Activated CD8-positive, alpha-beta T cell treated with anti-CD3 and anti-CD28 coated beads for 36 hours (primary cell): ENCODE measurements around the gene RANBP1. TPM values are rescaled to one million over a fixed set of nuclear protein-coding genes. Genes with fewer than 3 reads are reported as not detected.

Experiments used
- ATAC-seq: fragments of 200-7000 bp; cut with Tn5 transposase; one replicate; pipeline ENCODE4 v1.10.0; 2021; ENCODE audit warnings: mild to moderate bottlenecking, moderate library complexity
- CTCF ChIA-PET: fragments of 350-600 bp; sonication (Branson Sonifier 250); formaldehyde crosslinking; loops from one replicate; lab custom pipeline; 2021; ENCODE audit warnings: antibody characterized with exemption; lab: Charles Lee
- POLR2A ChIA-PET: fragments of 350-600 bp; sonication (Branson Sonifier 250); formaldehyde crosslinking; loops from one replicate; lab custom pipeline; 2021; ENCODE audit warnings: antibody characterized with exemption; lab: Charles Lee
- DNase-seq: peaks from one replicate; pipeline ENCODE4 v3.0.0-alpha.2; 2020
- H3K27ac Mint-ChIP-seq: one replicate; pipeline ENCODE4 v1.8.0; 2021; ENCODE audit warnings: mild to moderate bottlenecking, mixed read lengths
- H3K27me3 Mint-ChIP-seq: one replicate; pipeline ENCODE4 v1.8.0; 2021; ENCODE audit warnings: mixed read lengths
- H3K36me3 Mint-ChIP-seq: one replicate; pipeline ENCODE4 v1.8.0; 2021; ENCODE audit warnings: low read depth, mixed read lengths
- H3K4me1 Mint-ChIP-seq: one replicate; pipeline ENCODE4 v1.8.0; 2021; ENCODE audit warnings: low read depth, mixed read lengths
- H3K4me3 Mint-ChIP-seq: one replicate; pipeline ENCODE4 v1.8.0; 2021; ENCODE audit warnings: mild to moderate bottlenecking, moderate library complexity, mixed read lengths
- H3K9me3 Mint-ChIP-seq: one replicate; pipeline ENCODE4 v1.8.0; 2021; ENCODE audit warnings: mixed read lengths
- intact Hi-C: fragments of 100-400 bp; cut with micrococcal nuclease; formaldehyde crosslinking; loops from one replicate; pipeline ENCODE4 v1.10.0; 2022
- total RNA-seq, 2 experiments: library from RNA; stranded (reverse); gene quantifications; one replicate each; pipeline ENCODE4 v1.2.3, GENCODE V29; 2021
- TF ChIP-seq, protein P1 (sequence below): fragments of 200-600 bp; IDR thresholded peaks from one replicate; pipeline ENCODE4 v1.8.0; 2022; ENCODE audit warnings: antibody characterized with exemption, mild to moderate bottlenecking

RANBP1 gene
- total RNA-seq, 2 experiments from 2014 or later: 411 to 412 TPM

DNA sequence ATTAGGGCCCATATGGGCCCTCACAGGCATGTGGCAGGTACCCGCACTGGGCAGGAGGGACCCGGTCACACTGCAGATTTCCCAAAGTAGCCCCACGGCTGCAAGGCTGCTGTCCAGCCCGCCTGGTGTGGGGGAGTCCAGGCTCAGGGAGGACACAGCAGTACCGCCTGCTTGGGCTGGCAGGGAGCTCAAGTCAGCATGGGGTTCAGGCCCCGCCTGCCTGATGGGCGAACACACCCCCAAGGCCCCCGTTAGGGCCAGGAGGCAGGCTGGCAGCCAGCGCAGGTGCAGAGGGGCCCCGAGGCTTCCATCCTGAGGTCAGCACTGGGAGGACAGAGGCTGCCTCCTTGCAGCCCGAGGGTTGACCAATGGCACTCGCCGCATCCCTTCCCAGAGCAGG lies 21.2 kb downstream of the RANBP1 start:
- H3K4me3 Mint-ChIP-seq: no peak overlapping the region
- intact Hi-C loops: no loop called here
- ATAC-seq (no peak), DNase-seq (no peak)
- TF ChIP-seq, protein P1, sequence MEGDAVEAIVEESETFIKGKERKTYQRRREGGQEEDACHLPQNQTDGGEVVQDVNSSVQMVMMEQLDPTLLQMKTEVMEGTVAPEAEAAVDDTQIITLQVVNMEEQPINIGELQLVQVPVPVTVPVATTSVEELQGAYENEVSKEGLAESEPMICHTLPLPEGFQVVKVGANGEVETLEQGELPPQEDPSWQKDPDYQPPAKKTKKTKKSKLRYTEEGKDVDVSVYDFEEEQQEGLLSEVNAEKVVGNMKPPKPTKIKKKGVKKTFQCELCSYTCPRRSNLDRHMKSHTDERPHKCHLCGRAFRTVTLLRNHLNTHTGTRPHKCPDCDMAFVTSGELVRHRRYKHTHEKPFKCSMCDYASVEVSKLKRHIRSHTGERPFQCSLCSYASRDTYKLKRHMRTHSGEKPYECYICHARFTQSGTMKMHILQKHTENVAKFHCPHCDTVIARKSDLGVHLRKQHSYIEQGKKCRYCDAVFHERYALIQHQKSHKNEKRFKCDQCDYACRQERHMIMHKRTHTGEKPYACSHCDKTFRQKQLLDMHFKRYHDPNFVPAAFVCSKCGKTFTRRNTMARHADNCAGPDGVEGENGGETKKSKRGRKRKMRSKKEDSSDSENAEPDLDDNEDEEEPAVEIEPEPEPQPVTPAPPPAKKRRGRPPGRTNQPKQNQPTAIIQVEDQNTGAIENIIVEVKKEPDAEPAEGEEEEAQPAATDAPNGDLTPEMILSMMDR: no peak
- ChIA-PET POLR2A (interaction anchor here (0.9 to 1.8 kb wide), 2 partner anchors 13 to 19 kb away, joined by 3 to 4 read pairs; no protein-coding TSS in a partner anchor), CTCF (interaction anchor here (1.2 kb wide), 1 partner anchor 8 kb away, joined by 3 read pairs; no protein-coding TSS in a partner anchor)
- peaks cover 37% of the 10 kb centered on the region for H3K4me1 Mint-ChIP-seq
- H3K9me3 Mint-ChIP-seq: no peaks in the 10 kb centered on the region
- H3K27me3 Mint-ChIP-seq: no peaks in the 10 kb centered on the region
- H3K36me3 Mint-ChIP-seq: peaks cover 3% of the 10 kb centered on the region
- no peak overlapping the region for H3K27ac Mint-ChIP-seq

DNA sequence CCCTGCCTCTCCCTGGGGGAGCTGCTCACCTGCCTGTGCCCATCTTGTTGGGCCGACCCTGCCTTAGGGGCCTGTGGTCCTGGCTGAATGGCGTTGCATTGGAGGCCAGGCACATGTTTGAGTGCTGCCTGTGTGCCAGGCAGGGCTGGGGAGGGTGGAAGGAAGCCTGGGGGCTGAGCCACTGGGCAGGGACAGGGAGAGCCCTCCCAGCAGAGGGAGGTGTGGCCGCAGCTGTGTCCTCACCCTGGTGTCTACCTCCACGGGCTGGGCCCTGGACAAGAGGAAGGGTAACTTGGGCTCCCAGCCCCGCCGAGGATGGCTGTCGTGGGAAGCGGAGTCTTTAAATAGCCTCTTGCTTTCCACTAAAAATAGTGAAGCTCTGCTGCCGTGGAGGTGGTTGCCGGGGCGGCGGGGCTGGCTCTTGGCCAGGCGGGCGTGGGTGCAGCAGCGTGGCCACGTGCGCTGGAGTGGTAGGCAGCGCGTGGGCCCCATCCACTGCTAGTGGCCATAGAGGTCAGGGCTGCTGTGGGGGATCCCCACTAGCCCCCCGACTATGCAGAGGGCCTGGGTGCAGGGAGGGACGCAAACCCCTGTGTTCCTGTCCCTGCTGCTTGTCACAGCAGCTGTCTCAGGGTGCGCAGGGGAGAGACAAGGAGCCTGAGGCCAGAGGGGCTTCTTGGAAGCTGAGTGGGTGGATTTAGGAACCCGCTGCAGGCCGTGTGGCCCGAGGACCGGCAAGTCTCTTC lies 21.9 kb downstream of the RANBP1 start:
- ChIA-PET POLR2A (interaction anchor here (0.9 to 1.8 kb wide), 2 partner anchors 14 to 20 kb away, joined by 3 to 4 read pairs; no protein-coding TSS in a partner anchor), CTCF (interaction anchor here (1.2 kb wide), 1 partner anchor 9 kb away, joined by 3 read pairs; no protein-coding TSS in a partner anchor)
- H3K9me3 Mint-ChIP-seq: no peaks in the 10 kb centered on the region
- no peaks in the 10 kb centered on the region for H3K27me3 Mint-ChIP-seq
- peaks cover 34% of the 10 kb centered on the region for H3K4me1 Mint-ChIP-seq
- H3K27ac Mint-ChIP-seq: no peak overlapping the region
- H3K4me3 Mint-ChIP-seq: no peak overlapping the region
- TF ChIP-seq, protein P1: no peak
- DNase-seq (no peak), ATAC-seq (no peak)
- peaks cover 3% of the 10 kb centered on the region for H3K36me3 Mint-ChIP-seq
- intact Hi-C loops: no loop called here

DNA sequence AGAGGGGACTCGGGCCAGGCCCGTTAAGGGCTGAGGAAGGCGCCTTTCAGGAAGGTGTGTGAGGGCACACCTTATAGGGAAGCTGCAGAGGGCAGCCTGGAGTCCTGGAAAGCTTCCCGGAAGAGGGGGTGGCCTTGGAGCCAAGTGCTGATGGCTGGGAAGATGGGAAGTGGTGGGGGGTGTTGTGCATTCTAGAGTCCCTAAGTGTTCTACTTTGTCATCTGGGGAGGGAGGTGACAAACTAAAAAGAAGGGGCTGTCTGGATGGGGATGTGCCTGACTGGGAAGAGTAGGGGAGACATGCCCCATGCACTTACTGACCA lies 22.5 kb downstream of the RANBP1 start:
- Mint-ChIP-seq H3K27me3 (no peaks in the 10 kb centered on the region), H3K4me1 (peaks cover 29% of the 10 kb centered on the region), H3K4me3 (no peak overlapping the region), H3K36me3 (peaks cover 3% of the 10 kb centered on the region), H3K9me3 (no peaks in the 10 kb centered on the region), H3K27ac (no peak overlapping the region)
- DNase-seq (no peak), ATAC-seq (no peak)
- CTCF ChIA-PET: no interaction called here
- intact Hi-C loops: no loop called here
- POLR2A ChIA-PET: no interaction called here
- TF ChIP-seq, protein P1: no peak

DNA sequence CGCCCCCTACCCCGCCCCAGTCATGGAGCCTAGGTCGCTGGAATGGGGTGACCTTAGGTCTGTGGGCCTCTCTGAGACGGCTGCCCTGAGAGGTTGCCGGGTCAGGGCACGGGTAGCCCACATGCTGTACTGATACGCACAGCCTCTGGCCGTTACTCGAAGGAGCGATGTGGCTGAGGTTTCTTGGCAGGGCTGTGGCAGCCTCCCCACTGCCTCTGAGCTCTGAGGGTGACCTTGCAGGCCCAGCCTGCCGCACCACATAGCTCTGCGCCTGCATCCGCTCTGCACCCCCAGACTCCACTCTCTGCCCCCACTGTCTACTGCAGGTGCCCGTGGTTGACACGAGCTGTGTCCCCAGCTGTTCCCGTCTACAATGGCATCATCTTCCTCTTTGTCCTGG lies 23.0 kb downstream of the RANBP1 start:
- ATAC-seq (no peak), DNase-seq (no peak)
- TF ChIP-seq, protein P1: no peak
- intact Hi-C loops: no loop called here
- CTCF ChIA-PET: no interaction called here
- Mint-ChIP-seq H3K4me3 (no peak overlapping the region), H3K4me1 (peaks cover 25% of the 10 kb centered on the region), H3K27ac (no peak overlapping the region), H3K9me3 (no peaks in the 10 kb centered on the region), H3K36me3 (peaks cover 3% of the 10 kb centered on the region), H3K27me3 (no peaks in the 10 kb centered on the region)
- POLR2A ChIA-PET: no interaction called here

DNA sequence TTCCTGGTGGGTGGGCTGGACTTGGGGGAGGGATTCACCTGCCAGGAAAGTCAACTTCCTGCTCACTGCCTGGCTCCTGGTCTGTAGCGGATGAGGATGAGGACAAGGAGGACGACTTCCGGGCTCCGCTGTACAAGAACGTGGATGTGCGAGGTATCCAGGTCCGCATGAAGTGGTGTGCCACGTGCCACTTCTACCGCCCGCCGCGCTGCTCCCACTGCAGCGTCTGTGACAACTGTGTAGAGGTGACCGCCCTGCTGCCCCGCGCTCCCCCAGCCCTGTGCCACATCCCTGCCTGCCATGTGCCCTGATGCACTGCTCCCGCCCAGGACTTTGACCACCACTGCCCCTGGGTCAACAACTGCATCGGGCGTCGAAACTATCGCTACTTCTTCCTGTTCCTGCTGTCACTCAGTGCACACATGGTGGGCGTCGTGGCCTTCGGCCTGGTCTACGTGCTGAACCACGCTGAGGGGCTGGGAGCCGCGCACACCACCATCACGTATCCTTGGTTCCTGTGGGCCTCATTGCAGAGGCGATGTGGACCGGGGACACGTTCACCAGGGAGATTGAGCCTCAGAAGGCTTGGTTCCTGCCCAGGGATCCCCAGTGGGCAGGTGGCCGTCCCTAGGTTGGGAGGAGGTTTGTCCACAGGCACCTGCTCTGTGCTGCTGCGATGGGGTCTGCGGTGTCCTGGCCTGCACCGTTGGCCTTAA lies 23.6 kb downstream of the RANBP1 start:
- TF ChIP-seq, protein P1: no peak
- intact Hi-C loops: no loop called here
- Mint-ChIP-seq H3K27me3 (no peaks in the 10 kb centered on the region), H3K4me1 (peaks cover 18% of the 10 kb centered on the region), H3K4me3 (no peak overlapping the region), H3K36me3 (peaks cover 3% of the 10 kb centered on the region), H3K27ac (no peak overlapping the region), H3K9me3 (no peaks in the 10 kb centered on the region)
- no peak for DNase-seq
- ATAC-seq: no peak
- ChIA-PET POLR2A (no interaction called here), CTCF (no interaction called here)
